ENCODE data around the gene LPCAT1. TPM values are rescaled to one million over a fixed set of nuclear protein-coding genes. Genes with fewer than 3 reads are reported as not detected.
A peak's percentile ranks its signal among the peaks of the same experiment; 100 is the strongest.

Gene LPCAT1
- total and polyA plus RNA-seq, 2 experiments from 2014 or later: 22.2 to 48.4 TPM

DNA sequence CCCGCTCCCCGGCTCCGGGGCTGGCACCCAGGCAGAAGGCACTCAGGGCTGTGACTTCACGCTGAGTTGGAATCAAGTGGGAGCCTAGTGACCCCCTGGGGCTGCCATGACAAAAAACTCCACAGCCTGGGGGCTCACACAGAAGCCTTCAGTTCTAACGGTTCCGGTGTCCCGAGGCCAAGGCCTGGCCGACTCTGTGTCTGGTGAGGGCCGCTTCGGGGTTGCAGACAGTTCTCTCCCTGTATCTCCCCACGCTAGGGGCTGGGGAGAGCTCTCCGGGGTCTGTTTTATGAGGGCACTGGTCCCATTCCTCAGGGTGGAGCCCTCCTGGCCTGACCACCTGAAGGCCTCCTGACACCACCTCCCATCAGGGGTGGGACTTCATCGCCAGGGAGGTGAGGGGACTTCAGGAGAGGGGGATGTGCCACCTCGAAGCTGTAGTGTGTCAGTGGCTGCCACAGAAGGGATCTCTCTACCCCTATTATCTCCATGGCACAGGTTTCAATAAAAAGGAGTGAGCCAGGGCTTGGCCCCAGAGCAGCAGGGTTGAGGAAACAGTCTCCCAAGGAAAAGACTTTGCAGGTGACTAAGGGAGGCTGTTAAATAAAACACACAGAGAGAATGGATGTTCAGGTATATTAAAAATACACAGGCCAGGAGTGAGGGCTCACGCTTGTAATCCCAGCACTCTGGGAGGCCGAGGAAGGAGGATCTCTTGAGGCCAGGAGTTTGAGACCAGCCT lies 77.0 kb downstream of the LPCAT1 start:
- no peaks in the 10 kb centered on the region for H3K79me2 ChIP-seq (ENCODE audit: insufficient read depth)
- H3K4me1 ChIP-seq (ENCODE audit: insufficient read depth): no peaks in the 10 kb centered on the region
- no peak overlapping the region for H3K9ac ChIP-seq
- TF ChIP-seq EZH2phosphoT487 (IDR thresholded peaks at IDR 0.05; ENCODE audit: insufficient read depth, low read depth) (no peak), EZH2 (IDR thresholded peaks at IDR 0.05; ENCODE audit: insufficient read depth, poor library complexity, severe bottlenecking) (no peak)
- H3F3A ChIP-seq (ENCODE audit: insufficient read depth): no peaks in the 10 kb centered on the region
- H3K9me2 ChIP-seq (ENCODE audit: insufficient read depth): no peaks in the 10 kb centered on the region
- WGBS, 2 experiments (ENCODE audit: low coverage in 1 of 2, low lambda C conversion rate in 2 of 2, missing lambda C conversion rate in 2 of 2): 43 to 48% methylated on average over 15 to 16 of the region's 16 CpGs
- H3K36me3 ChIP-seq (ENCODE audit: low read depth): no peaks in the 10 kb centered on the region
- H3K9me3 ChIP-seq (ENCODE audit: low read depth): no peaks in the 10 kb centered on the region
- in situ Hi-C loops (cut with MboI): no loop called here
- peaks cover 50% of the 10 kb centered on the region for H3K27me3 ChIP-seq (replicated peaks; ENCODE audit: insufficient read depth)
- DNase-seq: no peak
- no peak overlapping the region for H3K27ac ChIP-seq
- no peaks in the 10 kb centered on the region for H4K20me1 ChIP-seq (ENCODE audit: insufficient read depth)
- H3K4me2 ChIP-seq (ENCODE audit: unreplicated experiment): no peak overlapping the region
- no peak overlapping the region for H2AFZ ChIP-seq
- H3K4me3 ChIP-seq: no peak overlapping the region

DNA sequence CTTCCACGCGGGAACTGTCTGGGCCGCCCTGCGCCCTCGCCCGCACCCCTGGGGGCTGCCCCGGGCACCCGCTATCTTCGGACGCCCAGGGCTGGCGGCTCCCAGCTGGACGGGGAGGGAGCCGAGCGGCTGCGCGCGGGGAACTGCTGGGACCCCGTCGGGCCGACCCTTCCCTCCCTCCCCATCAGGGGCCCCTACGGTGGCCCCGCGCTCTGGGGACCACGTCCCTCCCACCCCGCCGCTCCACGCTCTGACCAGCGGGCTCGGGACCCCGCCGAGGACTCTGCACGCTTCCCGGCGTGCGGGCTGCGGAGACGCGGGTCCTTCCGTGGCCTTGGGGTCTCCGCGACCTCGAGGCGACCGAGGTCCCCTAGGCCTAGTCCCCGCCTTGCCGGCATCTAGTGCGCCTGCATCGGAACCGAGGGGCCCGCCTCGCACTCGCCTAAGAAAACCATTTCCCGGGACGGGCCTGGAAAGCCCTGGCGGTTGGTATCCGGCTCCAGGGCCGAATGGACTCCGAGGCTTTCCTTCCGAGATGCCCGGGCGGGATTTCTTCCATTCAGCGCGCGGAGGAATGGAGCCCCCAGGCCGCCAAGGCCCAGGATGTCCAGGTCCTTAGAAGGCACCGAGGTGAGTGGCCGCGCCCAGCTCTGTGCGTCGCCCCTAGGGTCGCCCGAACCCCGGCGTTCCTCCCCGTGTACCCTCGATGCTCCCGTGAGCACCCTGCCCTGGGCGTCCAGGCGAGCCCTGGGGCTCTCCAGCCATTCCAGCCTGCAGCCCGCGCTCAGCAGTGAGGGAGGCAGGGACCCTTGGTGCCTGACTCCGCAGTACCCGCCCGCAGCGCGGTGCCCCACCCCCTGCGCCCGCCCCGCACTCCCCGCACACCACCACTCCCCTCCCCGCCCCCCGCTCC lies 77.8 kb downstream of the LPCAT1 start:
- Histone ChIP-seq H3K36me3 (ENCODE audit: low read depth) (no peaks in the 10 kb centered on the region), H3K9ac (no peak overlapping the region), H3K4me2 (ENCODE audit: unreplicated experiment) (no peak overlapping the region), H4K20me1 (ENCODE audit: insufficient read depth) (no peaks in the 10 kb centered on the region), H3K27me3 (replicated peaks; ENCODE audit: insufficient read depth) (peaks cover 44% of the 10 kb centered on the region), H3K9me3 (ENCODE audit: low read depth) (no peaks in the 10 kb centered on the region), H3K27ac (no peak overlapping the region), H3K79me2 (ENCODE audit: insufficient read depth) (no peaks in the 10 kb centered on the region), H2AFZ (no peak overlapping the region), H3K9me2 (ENCODE audit: insufficient read depth) (no peaks in the 10 kb centered on the region), H3F3A (ENCODE audit: insufficient read depth) (no peaks in the 10 kb centered on the region), H3K4me1 (ENCODE audit: insufficient read depth) (no peaks in the 10 kb centered on the region), H3K4me3 (no peak overlapping the region)
- WGBS, 2 experiments (ENCODE audit: low coverage in 1 of 2, low lambda C conversion rate in 2 of 2, missing lambda C conversion rate in 2 of 2): 3 to 7% methylated on average over 57 to 64 of the region's 92 CpGs
- TF ChIP-seq EZH2phosphoT487 (IDR thresholded peaks at IDR 0.05; ENCODE audit: insufficient read depth, low read depth): no peak
- no peak for TF ChIP-seq EZH2 (IDR thresholded peaks at IDR 0.05; ENCODE audit: insufficient read depth, poor library complexity, severe bottlenecking)
- in situ Hi-C loops (cut with MboI): no loop called here
- peak; percentile 36 for DNase-seq

DNA sequence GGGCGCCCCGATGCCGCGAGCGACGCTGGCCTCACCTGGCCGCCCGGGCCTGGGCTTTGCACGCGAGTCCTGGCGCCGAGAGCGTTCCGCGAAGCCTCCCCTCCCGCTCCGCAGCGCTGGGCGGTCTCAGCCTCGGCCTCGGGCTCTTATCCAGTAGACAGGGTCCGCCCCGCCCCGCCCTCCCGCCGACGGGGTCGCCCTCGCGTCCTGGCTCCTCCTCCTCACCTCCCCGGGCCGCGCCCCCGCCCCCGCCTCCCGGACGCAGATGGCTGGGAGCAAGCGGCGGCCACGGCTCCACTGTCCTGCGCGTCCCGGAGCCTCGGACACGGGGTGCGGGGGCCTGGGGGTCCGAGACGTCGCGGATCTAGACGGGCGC lies 78.5 kb downstream of the LPCAT1 start, which contains the start of gene SLC6A3:
Gene SLC6A3 (minus strand): TSS at position 128 of the 376 bp plus-strand sequence. CDS start 2,243 bp downstream, outside the sequence.
- no peaks in the 10 kb centered on the region for H3K9me3 ChIP-seq (ENCODE audit: low read depth)
- H3K27ac ChIP-seq: no peak within 1 kb of the TSS
- H3K4me3 ChIP-seq: no peak within 1 kb of the TSS
- H3K27me3 ChIP-seq (replicated peaks; ENCODE audit: insufficient read depth): peaks cover 44% of the 10 kb centered on the region
- WGBS, 2 experiments (ENCODE audit: low coverage in 1 of 2, low lambda C conversion rate in 2 of 2, missing lambda C conversion rate in 2 of 2): 1 to 3% methylated on average over 16 to 40 of the region's 52 CpGs
- H3K9ac ChIP-seq: no peak within 1 kb of the TSS
- no peaks in the 10 kb centered on the region for H3K36me3 ChIP-seq (ENCODE audit: low read depth)
- H3K4me2 ChIP-seq (ENCODE audit: unreplicated experiment): no peak within 1 kb of the TSS
- no peak for TF ChIP-seq EZH2 (IDR thresholded peaks at IDR 0.05; ENCODE audit: insufficient read depth, poor library complexity, severe bottlenecking)
- TF ChIP-seq EZH2phosphoT487 (IDR thresholded peaks at IDR 0.05; ENCODE audit: insufficient read depth, low read depth): no peak
- H3K79me2 ChIP-seq (ENCODE audit: insufficient read depth): no peaks in the 10 kb centered on the region
- no peaks in the 10 kb centered on the region for H4K20me1 ChIP-seq (ENCODE audit: insufficient read depth)
- H3F3A ChIP-seq (ENCODE audit: insufficient read depth): no peaks in the 10 kb centered on the region
- no peaks in the 10 kb centered on the region for H3K4me1 ChIP-seq (ENCODE audit: insufficient read depth)
- H3K9me2 ChIP-seq (ENCODE audit: insufficient read depth): no peaks in the 10 kb centered on the region
- no peak for DNase-seq
- no peak within 1 kb of the TSS for H2AFZ ChIP-seq
- in situ Hi-C loops (cut with MboI): no loop called here

DNA sequence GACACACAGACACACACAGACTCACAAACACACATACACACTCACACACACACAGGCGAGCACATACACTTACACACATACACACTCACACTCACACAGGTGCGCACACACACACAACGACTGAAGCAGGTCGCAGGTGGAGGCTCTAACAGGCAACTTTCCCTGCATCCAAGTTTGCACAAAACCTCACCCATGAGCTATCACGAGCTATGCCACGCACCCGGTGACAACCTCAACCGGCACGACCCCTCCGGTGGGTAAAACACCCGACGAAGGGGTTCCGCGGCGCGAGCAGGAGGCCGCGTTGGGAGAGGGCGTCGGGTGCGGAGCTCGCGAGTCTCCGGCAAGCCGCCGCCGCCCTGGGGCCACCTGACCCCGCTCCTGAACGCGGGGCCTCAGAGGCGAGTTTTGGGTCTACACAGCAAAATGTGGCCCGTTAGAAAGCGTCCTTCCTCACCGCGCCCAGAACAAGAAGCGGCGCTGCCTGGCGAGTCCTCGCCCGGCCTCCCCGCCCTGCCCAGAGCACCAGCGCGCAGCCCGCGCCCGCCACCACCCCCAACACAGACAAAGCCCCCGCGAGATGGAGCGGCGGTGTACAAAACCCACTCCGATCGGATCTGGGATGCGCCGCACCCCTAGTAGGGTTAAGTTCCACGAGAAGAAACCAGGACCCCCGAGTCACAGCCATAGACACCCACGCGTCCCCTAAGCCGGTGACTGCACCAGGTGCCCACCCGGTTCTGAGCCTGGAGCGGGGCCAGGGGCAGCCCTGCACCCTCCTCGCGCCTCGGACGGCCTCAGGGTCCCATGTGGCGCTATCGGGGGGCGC lies 79.2 kb downstream of the LPCAT1 start:
- no peaks in the 10 kb centered on the region for H3F3A ChIP-seq (ENCODE audit: insufficient read depth)
- no peak overlapping the region for H3K4me2 ChIP-seq (ENCODE audit: unreplicated experiment)
- in situ Hi-C loops (cut with MboI): no loop called here
- no peak overlapping the region for H3K4me3 ChIP-seq
- no peak overlapping the region for H3K9ac ChIP-seq
- no peak overlapping the region for H2AFZ ChIP-seq
- H3K36me3 ChIP-seq (ENCODE audit: low read depth): no peaks in the 10 kb centered on the region
- H3K4me1 ChIP-seq (ENCODE audit: insufficient read depth): no peaks in the 10 kb centered on the region
- H3K79me2 ChIP-seq (ENCODE audit: insufficient read depth): no peaks in the 10 kb centered on the region
- WGBS, 2 experiments (ENCODE audit: low coverage in 1 of 2, low lambda C conversion rate in 2 of 2, missing lambda C conversion rate in 2 of 2): 8 to 14% methylated on average over 43 to 67 of the region's 68 CpGs
- DNase-seq: no peak
- no peak for TF ChIP-seq EZH2phosphoT487 (IDR thresholded peaks at IDR 0.05; ENCODE audit: insufficient read depth, low read depth)
- no peak for TF ChIP-seq EZH2 (IDR thresholded peaks at IDR 0.05; ENCODE audit: insufficient read depth, poor library complexity, severe bottlenecking)
- H3K27ac ChIP-seq: no peak overlapping the region
- peaks cover 44% of the 10 kb centered on the region for H3K27me3 ChIP-seq (replicated peaks; ENCODE audit: insufficient read depth)
- no peaks in the 10 kb centered on the region for H3K9me2 ChIP-seq (ENCODE audit: insufficient read depth)
- no peaks in the 10 kb centered on the region for H4K20me1 ChIP-seq (ENCODE audit: insufficient read depth)
- H3K9me3 ChIP-seq (ENCODE audit: low read depth): no peaks in the 10 kb centered on the region
